ENCODE measurements around the gene PACRG.

DNA sequence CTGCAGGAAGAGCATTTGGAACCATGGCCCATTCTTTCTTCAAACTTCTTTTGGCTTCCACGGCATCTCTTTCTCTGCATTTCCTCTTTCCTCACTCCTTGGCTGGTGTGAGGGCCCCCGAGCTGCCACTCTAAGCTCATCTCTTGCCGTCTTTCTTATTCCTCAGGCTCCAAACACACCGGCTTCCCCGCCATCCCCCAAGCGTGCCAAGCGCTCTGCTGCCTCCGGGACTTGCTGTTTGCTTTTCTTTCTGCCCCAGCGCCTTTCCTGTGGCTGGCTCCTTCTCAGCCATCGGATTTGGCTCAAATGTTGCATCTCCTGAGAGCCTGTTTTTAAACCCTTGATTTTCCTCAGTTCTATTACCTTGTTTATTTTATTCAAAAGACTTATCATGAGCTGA, 172.7 kb downstream of the PACRG start:
- TF ChIP-seq TAF1 (IDR thresholded peaks at IDR 0.05; ENCODE audit: borderline replicate concordance, insufficient read depth, low read length) (no peak), SIN3A (IDR thresholded peaks at IDR 0.05; ENCODE audit: borderline replicate concordance, insufficient read depth, low read length) (no peak), POLR2AphosphoS5 (IDR thresholded peaks at IDR 0.05; ENCODE audit: low read depth, low read length) (no peak)
- TF ChIP-seq, protein P1, sequence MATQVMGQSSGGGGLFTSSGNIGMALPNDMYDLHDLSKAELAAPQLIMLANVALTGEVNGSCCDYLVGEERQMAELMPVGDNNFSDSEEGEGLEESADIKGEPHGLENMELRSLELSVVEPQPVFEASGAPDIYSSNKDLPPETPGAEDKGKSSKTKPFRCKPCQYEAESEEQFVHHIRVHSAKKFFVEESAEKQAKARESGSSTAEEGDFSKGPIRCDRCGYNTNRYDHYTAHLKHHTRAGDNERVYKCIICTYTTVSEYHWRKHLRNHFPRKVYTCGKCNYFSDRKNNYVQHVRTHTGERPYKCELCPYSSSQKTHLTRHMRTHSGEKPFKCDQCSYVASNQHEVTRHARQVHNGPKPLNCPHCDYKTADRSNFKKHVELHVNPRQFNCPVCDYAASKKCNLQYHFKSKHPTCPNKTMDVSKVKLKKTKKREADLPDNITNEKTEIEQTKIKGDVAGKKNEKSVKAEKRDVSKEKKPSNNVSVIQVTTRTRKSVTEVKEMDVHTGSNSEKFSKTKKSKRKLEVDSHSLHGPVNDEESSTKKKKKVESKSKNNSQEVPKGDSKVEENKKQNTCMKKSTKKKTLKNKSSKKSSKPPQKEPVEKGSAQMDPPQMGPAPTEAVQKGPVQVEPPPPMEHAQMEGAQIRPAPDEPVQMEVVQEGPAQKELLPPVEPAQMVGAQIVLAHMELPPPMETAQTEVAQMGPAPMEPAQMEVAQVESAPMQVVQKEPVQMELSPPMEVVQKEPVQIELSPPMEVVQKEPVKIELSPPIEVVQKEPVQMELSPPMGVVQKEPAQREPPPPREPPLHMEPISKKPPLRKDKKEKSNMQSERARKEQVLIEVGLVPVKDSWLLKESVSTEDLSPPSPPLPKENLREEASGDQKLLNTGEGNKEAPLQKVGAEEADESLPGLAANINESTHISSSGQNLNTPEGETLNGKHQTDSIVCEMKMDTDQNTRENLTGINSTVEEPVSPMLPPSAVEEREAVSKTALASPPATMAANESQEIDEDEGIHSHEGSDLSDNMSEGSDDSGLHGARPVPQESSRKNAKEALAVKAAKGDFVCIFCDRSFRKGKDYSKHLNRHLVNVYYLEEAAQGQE (IDR thresholded peaks at IDR 0.05; ENCODE audit: insufficient read depth in 1 of 2, low read depth in 2 of 2, low read length in 2 of 2): no peak
